MM.1S (cell line): ENCODE data around the gene SLX4IP.

Experiments used
- DNase-seq: peaks from one replicate; pipeline ENCODE4 v3.0.0-alpha.2; 2015
- H2AFZ ChIP-seq: fragments of 300-600 bp; sonication (generic); 2 replicates; pipeline ENCODE4 v1.6.0; 2016; ENCODE audit warnings: antibody characterized with exemption, low read length
- H3F3A ChIP-seq: fragments of 300-600 bp; sonication (generic); 2 replicates; pipeline ENCODE4 v1.6.1; 2016; ENCODE audit warnings: mild to moderate bottlenecking, antibody characterized with exemption, low read length, moderate library complexity, mixed read lengths; ENCODE audit not compliant: insufficient read depth
- H3K27ac ChIP-seq: fragments of 300-600 bp; sonication (generic); 2 replicates; pipeline ENCODE4 v1.5.1; 2016; ENCODE audit warnings: mild to moderate bottlenecking, low read length
- H3K27me3 ChIP-seq: fragments of 300-600 bp; sonication (generic); replicated peaks from 2 replicates; pipeline ENCODE4 v1.6.0; 2016; ENCODE audit warnings: low read length; ENCODE audit not compliant: insufficient read depth
- H3K36me3 ChIP-seq: fragments of 300-600 bp; sonication (generic); replicated peaks from 2 replicates; pipeline ENCODE4 v1.6.1; 2016; ENCODE audit warnings: mild to moderate bottlenecking, low read length, mixed read lengths; ENCODE audit not compliant: insufficient read depth
- H3K4me1 ChIP-seq: fragments of 300-600 bp; sonication (generic); 2 replicates; pipeline ENCODE4 v1.6.1; 2016; ENCODE audit warnings: low read length, mixed read lengths
- H3K4me2 ChIP-seq: fragments of 300-600 bp; sonication (generic); 2 replicates; pipeline ENCODE4 v1.6.0; 2016; ENCODE audit warnings: low read depth, low read length
- H3K4me3 ChIP-seq: fragments of 300-600 bp; sonication (generic); 2 replicates; pipeline ENCODE4 v1.5.1; 2016; ENCODE audit warnings: low read length, mixed read lengths
- H3K79me2 ChIP-seq: fragments of 300-600 bp; sonication (generic); 2 replicates; pipeline ENCODE4 v1.6.1; 2016; ENCODE audit warnings: mixed run types, low read length, mixed read lengths
- H3K9ac ChIP-seq: fragments of 300-600 bp; sonication (generic); 2 replicates; pipeline ENCODE4 v1.6.1; 2016; ENCODE audit warnings: low read length, mixed read lengths
- H3K9me2 ChIP-seq: fragments of 300-600 bp; sonication (generic); replicated peaks from 2 replicates; pipeline ENCODE4 v1.6.1; 2016; ENCODE audit warnings: mild to moderate bottlenecking, low read length, mixed read lengths; ENCODE audit not compliant: insufficient read depth
- H3K9me3 ChIP-seq: fragments of 300-600 bp; sonication (generic); replicated peaks from 2 replicates; pipeline ENCODE4 v1.6.1; 2016; ENCODE audit warnings: mild to moderate bottlenecking, low read length, mixed read lengths; ENCODE audit not compliant: insufficient read depth
- H4K20me1 ChIP-seq: fragments of 300-600 bp; sonication (generic); 2 replicates; pipeline ENCODE4 v1.6.1; 2016; ENCODE audit warnings: mild to moderate bottlenecking, low read length, moderate library complexity, mixed read lengths; ENCODE audit not compliant: insufficient read depth
- EZH2 ChIP-seq: fragments of 300-600 bp; sonication (generic); optimal IDR thresholded peaks from 2 replicates; pipeline ENCODE3; 2017; ENCODE audit warnings: low read depth, mild to moderate bottlenecking, antibody characterized with exemption, low read length, mixed read lengths
- EZH2phosphoT487 ChIP-seq: fragments of 300-600 bp; sonication (generic); IDR thresholded peaks from 2 replicates; pipeline ENCODE4 v1.6.1; 2018; ENCODE audit warnings: antibody characterized with exemption, low read length
- TF ChIP-seq, protein P1 (sequence below): fragments of 300-600 bp; sonication (generic); IDR thresholded peaks from 2 replicates; pipeline ENCODE4 v1.5.1; 2016; ENCODE audit warnings: antibody characterized with exemption, low read length, mixed read lengths

Gene SLX4IP

DNA sequence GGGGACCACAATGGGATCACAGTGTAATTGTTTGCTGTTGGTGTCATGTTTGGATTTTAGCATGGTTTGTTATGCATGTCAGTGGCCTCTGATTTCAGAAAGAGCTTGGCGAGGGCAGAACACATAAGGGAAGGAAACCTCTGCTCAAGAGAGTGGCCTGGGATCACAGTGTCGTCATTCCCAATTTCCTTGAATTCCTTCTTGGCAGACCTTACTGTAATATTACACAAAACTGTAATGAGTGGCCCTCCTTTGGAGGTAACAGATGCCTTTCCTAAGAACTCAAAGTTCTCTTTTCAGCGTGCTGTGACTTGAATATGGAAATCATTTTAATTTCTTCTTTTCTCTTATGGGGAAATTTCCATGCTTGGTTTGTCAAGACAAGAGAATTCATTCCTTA is 191.8 kb downstream of the SLX4IP start:
- Histone ChIP-seq H3K27ac (no peak overlapping the region), H3K4me2 (no peak overlapping the region)

DNA sequence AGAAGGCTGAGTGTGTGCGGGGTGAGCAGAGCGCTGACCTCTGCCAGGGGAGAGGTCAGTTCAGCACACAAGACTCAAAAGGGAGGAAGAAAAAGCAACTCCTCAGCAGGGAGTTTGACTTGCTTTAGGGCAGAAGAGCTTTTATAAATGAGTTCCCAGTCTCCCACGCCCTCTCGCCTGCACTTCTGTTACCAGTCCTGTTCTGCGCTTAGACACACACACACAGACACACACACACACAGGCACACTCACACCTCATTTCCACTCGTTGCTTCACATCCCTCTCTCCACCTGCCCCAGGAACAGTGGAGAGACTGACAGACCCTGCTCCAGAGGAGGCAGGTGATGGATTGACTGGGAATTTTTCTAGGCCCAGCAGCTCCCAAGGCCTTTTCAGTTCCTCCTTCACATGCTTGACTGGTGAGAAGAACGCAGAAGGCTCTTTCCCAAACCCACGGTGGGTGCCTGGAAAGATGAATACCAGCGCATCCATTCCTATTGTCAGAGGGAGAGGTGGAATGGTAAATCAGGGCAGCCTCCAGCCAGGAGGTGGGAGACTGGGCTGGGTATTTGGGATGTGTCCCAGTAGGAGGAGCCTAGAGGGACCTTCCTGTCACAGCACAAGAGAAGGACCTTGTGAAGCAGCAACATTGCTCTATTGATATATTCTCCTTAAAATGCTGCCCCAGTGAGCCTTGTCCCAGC is 195.0 kb downstream of the SLX4IP start:
- no peaks in the 10 kb centered on the region for H3K27me3 ChIP-seq
- no peak overlapping the region for H3K4me3 ChIP-seq
- no peaks in the 10 kb centered on the region for H3K9me2 ChIP-seq
- H3K27ac ChIP-seq: no peak overlapping the region
- no peak overlapping the region for H3K4me2 ChIP-seq
- no peak for TF ChIP-seq EZH2phosphoT487
- TF ChIP-seq, protein P1, sequence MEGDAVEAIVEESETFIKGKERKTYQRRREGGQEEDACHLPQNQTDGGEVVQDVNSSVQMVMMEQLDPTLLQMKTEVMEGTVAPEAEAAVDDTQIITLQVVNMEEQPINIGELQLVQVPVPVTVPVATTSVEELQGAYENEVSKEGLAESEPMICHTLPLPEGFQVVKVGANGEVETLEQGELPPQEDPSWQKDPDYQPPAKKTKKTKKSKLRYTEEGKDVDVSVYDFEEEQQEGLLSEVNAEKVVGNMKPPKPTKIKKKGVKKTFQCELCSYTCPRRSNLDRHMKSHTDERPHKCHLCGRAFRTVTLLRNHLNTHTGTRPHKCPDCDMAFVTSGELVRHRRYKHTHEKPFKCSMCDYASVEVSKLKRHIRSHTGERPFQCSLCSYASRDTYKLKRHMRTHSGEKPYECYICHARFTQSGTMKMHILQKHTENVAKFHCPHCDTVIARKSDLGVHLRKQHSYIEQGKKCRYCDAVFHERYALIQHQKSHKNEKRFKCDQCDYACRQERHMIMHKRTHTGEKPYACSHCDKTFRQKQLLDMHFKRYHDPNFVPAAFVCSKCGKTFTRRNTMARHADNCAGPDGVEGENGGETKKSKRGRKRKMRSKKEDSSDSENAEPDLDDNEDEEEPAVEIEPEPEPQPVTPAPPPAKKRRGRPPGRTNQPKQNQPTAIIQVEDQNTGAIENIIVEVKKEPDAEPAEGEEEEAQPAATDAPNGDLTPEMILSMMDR: no peak
- TF ChIP-seq EZH2: no peak
- no peak overlapping the region for H2AFZ ChIP-seq
- DNase-seq: no peak
- no peaks in the 10 kb centered on the region for H3K4me1 ChIP-seq
- no peak overlapping the region for H3K9ac ChIP-seq
- no peaks in the 10 kb centered on the region for H3F3A ChIP-seq
- H3K9me3 ChIP-seq: no peaks in the 10 kb centered on the region
- no peaks in the 10 kb centered on the region for H3K36me3 ChIP-seq
- H3K79me2 ChIP-seq: no peaks in the 10 kb centered on the region
- no peaks in the 10 kb centered on the region for H4K20me1 ChIP-seq

More for the DNA sequence above, 191.8 kb downstream of the SLX4IP start:
- Histone ChIP-seq H3K36me3 (no peaks in the 10 kb centered on the region), H3K9me3 (no peaks in the 10 kb centered on the region), H3K27me3 (no peaks in the 10 kb centered on the region), H4K20me1 (no peaks in the 10 kb centered on the region), H3K4me1 (no peaks in the 10 kb centered on the region), H3F3A (no peaks in the 10 kb centered on the region), H3K9ac (no peak overlapping the region), H3K4me3 (no peak overlapping the region), H2AFZ (no peak overlapping the region), H3K9me2 (no peaks in the 10 kb centered on the region), H3K79me2 (no peaks in the 10 kb centered on the region)
- DNase-seq: no peak
- TF ChIP-seq, protein P1: no peak
- TF ChIP-seq EZH2 (no peak), EZH2phosphoT487 (no peak)

DNA sequence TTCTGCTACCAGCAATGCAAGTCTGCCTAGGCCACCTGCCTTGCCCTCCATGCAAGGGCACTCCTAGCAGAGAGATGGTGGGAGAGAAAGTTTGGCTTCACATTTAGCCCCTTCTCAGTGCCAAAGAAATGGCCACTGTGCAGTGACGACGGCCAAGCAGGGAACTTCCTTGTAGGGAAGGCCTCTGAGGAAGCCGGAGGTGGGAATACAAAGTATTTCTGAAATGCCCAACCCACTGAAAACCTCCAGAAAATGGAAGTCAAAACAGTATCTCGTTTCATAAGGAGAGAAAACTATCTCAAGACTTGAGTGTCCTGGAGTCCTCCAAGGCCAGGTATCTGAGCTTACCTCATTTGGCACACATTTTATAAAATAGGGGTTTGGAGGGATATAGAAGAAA is 196.0 kb downstream of the SLX4IP start:
- H3F3A ChIP-seq: no peaks in the 10 kb centered on the region
- no peak for DNase-seq

More for the DNA sequence above, 196.0 kb downstream of the SLX4IP start:
- TF ChIP-seq, protein P1: no peak
- TF ChIP-seq EZH2phosphoT487 (no peak), EZH2 (no peak)
- no peaks in the 10 kb centered on the region for H3K79me2 ChIP-seq
- H3K9me2 ChIP-seq: no peaks in the 10 kb centered on the region
- H3K27me3 ChIP-seq: no peaks in the 10 kb centered on the region
- H3K4me2 ChIP-seq: no peak overlapping the region
- H2AFZ ChIP-seq: no peak overlapping the region
- H3K9ac ChIP-seq: no peak overlapping the region
- no peaks in the 10 kb centered on the region for H3K36me3 ChIP-seq
- H4K20me1 ChIP-seq: no peaks in the 10 kb centered on the region
- no peak overlapping the region for H3K27ac ChIP-seq
- H3K4me3 ChIP-seq: no peak overlapping the region
- H3K9me3 ChIP-seq: no peaks in the 10 kb centered on the region
- no peaks in the 10 kb centered on the region for H3K4me1 ChIP-seq
